AML-193 (cell line): ENCODE data around the gene LIME1.
A peak's percentile ranks its signal among the peaks of the same experiment; 100 is the strongest.

Experiments used
- DNase-seq, 2 experiments: peaks; one replicate each; lab custom pipeline; 2025; lab: John Stamatoyannopoulos, UW

LIME1 gene

GRCh38 chr20:63697357-63697867 is 39.1 kb upstream of the LIME1 start:
- no peak for DNase-seq

GRCh38 chr20:63697868-63698545 is 38.5 kb upstream of the LIME1 start:
- no peak for DNase-seq

GRCh38 chr20:63698739-63699465 is 37.6 kb upstream of the LIME1 start:
- no peak for DNase-seq

- DNase-seq: no peak
Observed at GRCh38 chr20:63699466-63700198, 36.8 kb upstream of the LIME1 start.

GRCh38 chr20:63700199-63701050 is 36.0 kb upstream of the LIME1 start:
- no peak for DNase-seq

- DNase-seq: no peak
Observed at GRCh38 chr20:63701051-63701328, 35.5 kb upstream of the LIME1 start.

GRCh38 chr20:63701329-63702035 is 35.0 kb upstream of the LIME1 start:
- no peak for DNase-seq

GRCh38 chr20:63702036-63702665 is 34.3 kb upstream of the LIME1 start:
- no peak for DNase-seq

- DNase-seq: no peak
Observed at GRCh38 chr20:63702751-63703470, 33.6 kb upstream of the LIME1 start.

- DNase-seq: no peak
Observed at GRCh38 chr20:63703471-63703975, 32.9 kb upstream of the LIME1 start.

GRCh38 chr20:63703976-63704748 is 32.3 kb upstream of the LIME1 start:
- DNase-seq: no peak

- DNase-seq: no peak
Observed at GRCh38 chr20:63704749-63705117, 31.7 kb upstream of the LIME1 start.

- no peak for DNase-seq
Observed at GRCh38 chr20:63705232-63706026, 31.0 kb upstream of the LIME1 start.

GRCh38 chr20:63706027-63706695 is 30.3 kb upstream of the LIME1 start:
- DNase-seq: no peak

- no peak for DNase-seq
Observed at GRCh38 chr20:63706852-63707557, 29.5 kb upstream of the LIME1 start.

- peak; percentile 87 for DNase-seq
Observed at GRCh38 chr20:63707558-63708300, 28.7 kb upstream of the LIME1 start, which contains the start of the genes ARFRP1 and ZGPAT. Gene ARFRP1, minus strand, starts transcription at chr20:63707976. Its CDS starts 885 bp downstream, at chr20:63707091. Gene ZGPAT, plus strand, starts transcription at chr20:63708039. Its CDS starts 542 bp downstream, at chr20:63708581.
